ENCODE data around the gene JHY. TPM values are rescaled to one million over a fixed set of nuclear protein-coding genes. Genes with fewer than 3 reads are reported as not detected.

Gene JHY
- total and polyA plus RNA-seq, 5 donors: 3.2 to 5.6 (median 5.0) TPM

- Histone ChIP-seq H3K27ac (ENCODE audit: low read length) (no peak overlapping the region), H3K9me3 (ENCODE audit: control insufficient read depth, low read length) (no peaks in the 10 kb centered on the region), H3K4me3 (ENCODE audit: low read length) (no peak overlapping the region), H3K27me3 (ENCODE audit: control insufficient read depth, insufficient read depth) (no peaks in the 10 kb centered on the region), H3K4me1 (ENCODE audit: control insufficient read depth, insufficient read depth, low read length) (no peaks in the 10 kb centered on the region)
- ATAC-seq (no peak), DNase-seq (no peak)
- 86% methylated on average over 4 of the region's 4 CpGs for WGBS
- intact Hi-C loops (cut with DNase I): no loop called here
Observed at GRCh38 chr11:122871302-122871701, 11.3 kb upstream of the JHY start.

- H3K27me3 ChIP-seq (ENCODE audit: control insufficient read depth, insufficient read depth): no peaks in the 10 kb centered on the region
- intact Hi-C loops (cut with DNase I): no loop called here
- 82% methylated on average over 3 of the region's 3 CpGs for WGBS
- DNase-seq: no peak
- no peaks in the 10 kb centered on the region for H3K4me1 ChIP-seq (ENCODE audit: control insufficient read depth, insufficient read depth, low read length)
- H3K4me3 ChIP-seq (ENCODE audit: low read length): no peak overlapping the region
- no peaks in the 10 kb centered on the region for H3K9me3 ChIP-seq (ENCODE audit: control insufficient read depth, low read length)
- no peak overlapping the region for H3K27ac ChIP-seq (ENCODE audit: low read length)
- no peak for ATAC-seq
Observed at GRCh38 chr11:122872046-122872445, 10.5 kb upstream of the JHY start.

DNA sequence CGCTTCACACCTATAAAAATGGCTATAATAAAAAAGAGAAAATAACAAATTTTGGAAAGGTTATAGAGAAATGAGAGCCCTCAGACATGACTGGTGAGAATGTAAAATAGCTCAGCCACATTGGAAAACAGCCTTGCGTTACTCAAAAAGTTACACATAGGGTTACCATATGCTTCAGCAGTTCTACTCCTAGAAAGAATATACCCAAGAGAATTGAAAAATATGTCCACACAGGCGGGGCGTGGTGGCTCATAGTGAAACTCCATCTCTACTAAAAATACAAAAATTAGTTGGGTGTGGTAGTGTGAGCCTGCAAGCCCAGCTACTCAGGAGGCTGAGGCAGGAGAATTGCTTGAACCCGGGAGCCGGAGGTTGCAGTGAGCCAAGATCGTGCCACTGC lies 7.6 kb upstream of the JHY start:
- Histone ChIP-seq H3K4me1 (ENCODE audit: control insufficient read depth, insufficient read depth, low read length) (no peaks in the 10 kb centered on the region), H3K27me3 (ENCODE audit: control insufficient read depth, insufficient read depth) (no peaks in the 10 kb centered on the region), H3K9me3 (ENCODE audit: control insufficient read depth, low read length) (no peaks in the 10 kb centered on the region), H3K27ac (ENCODE audit: low read length) (no peak overlapping the region), H3K4me3 (ENCODE audit: low read length) (no peak overlapping the region)
- DNase-seq: no peak
- WGBS: 79% methylated on average over 7 of the region's 7 CpGs
- intact Hi-C loops (cut with DNase I): no loop called here
- ATAC-seq: no peak

DNA sequence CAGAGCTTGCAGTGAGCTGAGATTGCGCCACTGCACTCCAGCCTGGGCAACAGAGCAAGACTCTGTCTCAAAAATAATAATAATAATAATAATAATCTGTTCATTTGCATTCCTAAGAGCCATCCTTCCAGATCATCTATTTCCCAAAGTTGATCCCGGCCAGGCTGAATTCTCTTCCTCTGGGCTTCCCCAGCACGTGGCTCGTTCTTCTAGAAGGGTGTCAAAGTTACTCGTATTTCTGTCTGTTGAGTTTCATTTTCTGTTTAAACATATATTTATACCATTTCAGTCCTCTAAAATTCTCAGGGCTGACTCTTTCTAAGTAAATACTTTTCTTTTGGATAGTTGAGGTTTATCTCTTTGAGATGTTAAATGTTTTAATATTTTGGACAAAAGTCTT lies 4.8 kb upstream of the JHY start:
- Histone ChIP-seq H3K4me3 (ENCODE audit: low read length) (no peak overlapping the region), H3K27ac (ENCODE audit: low read length) (no peak overlapping the region), H3K4me1 (ENCODE audit: control insufficient read depth, insufficient read depth, low read length) (no peaks in the 10 kb centered on the region), H3K27me3 (ENCODE audit: control insufficient read depth, insufficient read depth) (no peaks in the 10 kb centered on the region), H3K9me3 (ENCODE audit: control insufficient read depth, low read length) (no peaks in the 10 kb centered on the region)
- intact Hi-C loops (cut with DNase I): no loop called here
- ATAC-seq (no peak), DNase-seq (no peak)
- WGBS: 80% methylated on average over 5 of the region's 5 CpGs

- Histone ChIP-seq H3K27me3 (ENCODE audit: control insufficient read depth, insufficient read depth) (no peaks in the 10 kb centered on the region), H3K27ac (ENCODE audit: low read length) (no peak overlapping the region), H3K4me3 (ENCODE audit: low read length) (no peak overlapping the region), H3K4me1 (ENCODE audit: control insufficient read depth, insufficient read depth, low read length) (no peaks in the 10 kb centered on the region), H3K9me3 (ENCODE audit: control insufficient read depth, low read length) (no peaks in the 10 kb centered on the region)
- ATAC-seq: no peak
- DNase-seq: no peak
- 21% methylated on average over 4 of the region's 4 CpGs for WGBS
- intact Hi-C loops (cut with DNase I): no loop called here
Observed at GRCh38 chr11:122879785-122880184, 2.8 kb upstream of the JHY start.

DNA sequence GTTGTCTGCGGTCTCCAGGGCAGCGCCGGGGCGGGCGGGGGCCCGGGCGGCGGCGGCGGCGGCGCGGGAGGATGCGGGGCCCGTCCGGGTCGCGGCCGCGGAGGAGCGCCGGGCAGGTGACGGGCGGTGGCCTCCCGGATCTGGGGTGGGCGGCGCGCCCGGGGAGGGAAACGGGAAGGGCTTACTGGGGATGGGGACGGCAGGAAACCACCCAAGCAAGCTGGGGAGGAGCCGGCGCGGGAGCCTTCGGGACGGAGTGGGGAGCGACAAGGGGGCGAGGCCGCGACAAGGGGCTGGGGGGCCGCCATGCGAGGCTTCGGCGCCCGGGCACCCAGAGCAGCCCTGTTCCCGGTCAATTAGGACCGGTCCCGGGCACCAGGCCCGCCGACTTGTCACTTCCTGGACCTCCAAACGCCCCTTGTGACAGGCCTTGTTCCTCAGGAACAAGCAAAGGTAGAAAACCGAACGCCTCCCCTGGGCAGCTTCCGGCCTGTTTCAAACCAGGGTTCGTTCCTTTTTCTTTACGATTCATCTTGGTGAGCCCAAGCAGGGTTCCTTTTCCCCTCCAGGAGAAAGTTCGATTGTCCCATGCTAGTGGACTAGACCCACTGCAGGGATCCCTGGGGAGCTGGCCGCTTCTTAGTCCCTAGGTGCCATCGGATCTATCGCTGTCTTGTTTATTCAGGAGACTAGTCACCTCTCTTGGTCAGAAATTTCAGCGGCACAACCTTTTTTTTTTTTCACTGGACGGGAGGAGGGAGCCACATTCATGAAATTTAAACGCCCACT lies 492 bp downstream of the JHY start:
- no peaks in the 10 kb centered on the region for H3K9me3 ChIP-seq (ENCODE audit: control insufficient read depth, low read length)
- intact Hi-C loops (cut with DNase I): no loop called here
- under 1% methylated on average over 63 of the region's 63 CpGs for WGBS
- H3K27ac ChIP-seq (ENCODE audit: low read length): peak overlapping the region; percentile 50
- peak; percentile 57 to 88 (median 79) for DNase-seq
- H3K4me1 ChIP-seq (ENCODE audit: control insufficient read depth, insufficient read depth, low read length): no peaks in the 10 kb centered on the region
- H3K27me3 ChIP-seq (ENCODE audit: control insufficient read depth, insufficient read depth): no peaks in the 10 kb centered on the region
- ATAC-seq: peak; percentile 91 to 94
- H3K4me3 ChIP-seq (ENCODE audit: low read length): peak overlapping the region; percentile 90

DNA sequence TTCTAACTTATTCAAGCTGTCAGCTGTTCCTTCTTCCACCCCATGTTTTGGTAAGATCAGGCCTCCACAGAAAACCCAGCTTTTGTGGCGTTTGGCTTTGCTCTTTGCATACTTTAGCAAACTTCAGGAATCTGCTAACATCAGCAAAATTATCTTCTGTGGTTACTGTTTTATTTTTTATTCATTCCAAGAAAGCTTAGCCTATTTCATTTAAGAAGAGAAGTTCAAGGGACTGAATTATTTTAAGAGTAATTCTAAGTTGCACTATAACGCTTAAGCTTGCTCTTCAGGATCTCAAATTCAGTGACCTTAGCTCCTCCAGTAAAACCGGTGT lies 1.1 kb downstream of the JHY start:
- intact Hi-C loops (cut with DNase I): no loop called here
- DNase-seq (no peak), ATAC-seq (peak in 1 of 2 donors; percentile 47)
- H3K4me1 ChIP-seq (ENCODE audit: control insufficient read depth, insufficient read depth, low read length): no peaks in the 10 kb centered on the region
- no peaks in the 10 kb centered on the region for H3K9me3 ChIP-seq (ENCODE audit: control insufficient read depth, low read length)
- WGBS: 53% methylated on average over 3 of the region's 3 CpGs
- no peaks in the 10 kb centered on the region for H3K27me3 ChIP-seq (ENCODE audit: control insufficient read depth, insufficient read depth)
- H3K4me3 ChIP-seq (ENCODE audit: low read length): peak overlapping the region; percentile 90
- no peak overlapping the region for H3K27ac ChIP-seq (ENCODE audit: low read length)

DNA sequence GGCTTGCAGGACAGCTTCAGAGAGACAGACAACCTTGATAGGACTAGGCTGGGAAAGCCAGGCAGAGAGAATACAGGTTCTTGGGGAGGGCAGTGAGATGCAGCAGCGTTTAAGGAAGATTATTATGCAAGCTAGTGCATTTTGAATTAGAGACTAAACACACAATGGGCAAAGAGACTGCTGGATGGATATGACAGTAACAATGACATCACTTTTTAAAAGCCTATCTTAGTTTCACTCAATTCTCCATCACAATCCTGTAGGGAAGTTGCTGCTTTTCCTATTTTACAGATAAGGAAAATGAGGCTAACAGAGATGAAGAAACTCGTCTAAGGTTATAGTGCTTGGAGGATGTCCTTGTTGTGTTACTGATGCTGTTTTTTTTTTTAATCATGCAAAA lies 5.6 kb downstream of the JHY start:
- Histone ChIP-seq H3K4me3 (ENCODE audit: low read length) (no peak overlapping the region), H3K27me3 (ENCODE audit: control insufficient read depth, insufficient read depth) (no peaks in the 10 kb centered on the region), H3K4me1 (ENCODE audit: control insufficient read depth, insufficient read depth, low read length) (no peaks in the 10 kb centered on the region), H3K27ac (ENCODE audit: low read length) (no peak overlapping the region), H3K9me3 (ENCODE audit: control insufficient read depth, low read length) (no peaks in the 10 kb centered on the region)
- 59% methylated on average over 2 of the region's 2 CpGs for WGBS
- intact Hi-C loops (cut with DNase I): no loop called here
- no peak for ATAC-seq
- DNase-seq: no peak

- ATAC-seq: no peak
- H3K27me3 ChIP-seq (ENCODE audit: control insufficient read depth, insufficient read depth): no peaks in the 10 kb centered on the region
Observed at GRCh38 chr11:122893131-122893530, 10.6 kb downstream of the JHY start.

GRCh38 chr11:122895563-122895962 lies 13.0 kb downstream of the JHY start:
- no peak for DNase-seq
- no peak overlapping the region for H3K27ac ChIP-seq (ENCODE audit: low read length)
- no peak overlapping the region for H3K4me3 ChIP-seq (ENCODE audit: low read length)
- WGBS: 83% methylated on average over 2 of the region's 2 CpGs
- peaks cover 3% of the 10 kb centered on the region for H3K4me1 ChIP-seq (ENCODE audit: control insufficient read depth, insufficient read depth, low read length)
- intact Hi-C loops (cut with DNase I): no loop called here
- no peak for ATAC-seq
- H3K27me3 ChIP-seq (ENCODE audit: control insufficient read depth, insufficient read depth): no peaks in the 10 kb centered on the region
- H3K9me3 ChIP-seq (ENCODE audit: control insufficient read depth, low read length): no peaks in the 10 kb centered on the region

More at GRCh38 chr11:122893131-122893530, 10.6 kb downstream of the JHY start:
- no peaks in the 10 kb centered on the region for H3K4me1 ChIP-seq (ENCODE audit: control insufficient read depth, insufficient read depth, low read length)
- H3K9me3 ChIP-seq (ENCODE audit: control insufficient read depth, low read length): no peaks in the 10 kb centered on the region
- DNase-seq: no peak
- intact Hi-C loops (cut with DNase I): no loop called here
- no peak overlapping the region for H3K4me3 ChIP-seq (ENCODE audit: low read length)
- WGBS: 80% methylated on average over 5 of the region's 5 CpGs
- H3K27ac ChIP-seq (ENCODE audit: low read length): no peak overlapping the region

DNA sequence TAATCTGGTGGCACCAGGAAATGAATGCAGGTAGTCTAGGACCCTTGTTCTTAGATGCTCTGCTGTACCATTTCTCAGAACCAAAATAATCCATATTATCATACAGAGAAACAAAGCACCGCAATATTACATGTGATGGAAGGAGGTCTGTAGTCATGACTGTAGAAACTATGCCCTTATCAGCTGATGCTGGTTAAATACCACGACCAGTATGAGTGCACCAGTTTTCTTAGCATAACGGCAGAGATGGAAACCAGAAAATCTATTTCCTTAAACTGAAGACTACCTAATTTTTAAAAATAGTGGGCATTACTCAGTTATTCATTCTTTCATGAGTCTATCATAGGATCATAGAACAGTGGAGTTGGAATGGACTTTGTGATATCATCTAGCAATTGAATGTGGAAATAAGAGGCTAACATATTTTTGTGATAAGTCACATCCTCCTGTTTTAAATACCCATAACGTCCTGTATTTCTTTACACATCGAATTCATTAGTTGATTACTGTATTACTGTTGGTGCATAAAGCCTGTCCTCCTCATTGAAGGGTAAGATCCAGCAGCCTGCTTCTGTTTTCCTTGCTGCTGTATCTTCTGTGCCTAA lies 15.1 kb downstream of the JHY start:
- ATAC-seq (no peak), DNase-seq (no peak)
- Histone ChIP-seq H3K27ac (ENCODE audit: low read length) (no peak overlapping the region), H3K9me3 (ENCODE audit: control insufficient read depth, low read length) (no peaks in the 10 kb centered on the region), H3K4me1 (ENCODE audit: control insufficient read depth, insufficient read depth, low read length) (peaks cover 3% of the 10 kb centered on the region), H3K27me3 (ENCODE audit: control insufficient read depth, insufficient read depth) (no peaks in the 10 kb centered on the region), H3K4me3 (ENCODE audit: low read length) (no peak overlapping the region)
- intact Hi-C loops (cut with DNase I): no loop called here
- 72% methylated on average over 5 of the region's 5 CpGs for WGBS

Measured in right cardiac atrium (tissue), 5 donors.